Activated T-cell treated with anti-CD3 and anti-CD28 coated beads, Interleukin-2, amount 50 U/mL, for 72 hours (primary cell): Measurements from ENCODE around the gene TMEM63B. TPM values are rescaled to one million over a fixed set of nuclear protein-coding genes. Genes with fewer than 3 reads are reported as not detected.
A peak's percentile ranks its signal among the peaks of the same experiment; 100 is the strongest.

Source experiments
- ATAC-seq, 2 donors: fragments of 150-1000 bp; cut with Tn5 transposase; replicated peaks in 1 of 2; 2 replicates each; pipeline ENCODE4 v1.10.0; 2021; ENCODE audit warnings: moderate library complexity in 2 of 2, mild to moderate bottlenecking in 1 of 2
- DNase-seq, 2 donors: peaks; one replicate each; pipeline ENCODE4 v3.0.0; 2021 to 2022; ENCODE audit warnings: mixed read lengths in 1 of 2
- H3K27ac Mint-ChIP-seq: one replicate; pipeline ENCODE4 v1.8.0; 2022; ENCODE audit warnings: mild to moderate bottlenecking, moderate library complexity, mixed read lengths
- H3K27me3 Mint-ChIP-seq: one replicate; pipeline ENCODE4 v1.8.0; 2022; ENCODE audit warnings: low read depth, mixed read lengths
- H3K36me3 Mint-ChIP-seq, 2 donors: one replicate each; pipeline ENCODE4 v1.8.0; 2022; ENCODE audit warnings: mixed read lengths in 2 of 2, mild to moderate bottlenecking in 1 of 2; ENCODE audit not compliant: insufficient read depth in 2 of 2
- H3K4me1 Mint-ChIP-seq: one replicate; pipeline ENCODE4 v1.8.0; 2022; ENCODE audit warnings: low read depth, mixed read lengths
- H3K4me3 Mint-ChIP-seq, 2 donors: one replicate each; pipeline ENCODE4 v1.8.0; 2022; ENCODE audit warnings: mild to moderate bottlenecking in 2 of 2, mixed read lengths in 2 of 2, moderate library complexity in 2 of 2
- H3K9me3 Mint-ChIP-seq, 2 donors: one replicate each; pipeline ENCODE4 v1.8.0; 2022; ENCODE audit warnings: mixed read lengths in 2 of 2
- total RNA-seq, 2 donors: library from RNA; stranded (reverse); gene quantifications; one replicate each; pipeline ENCODE4 v1.2.3, GENCODE V29; 2022

Gene TMEM63B
- total RNA-seq, 2 donors from 2014 or later = 16.3 to 17.9 TPM

- DNase-seq (no peak), ATAC-seq (no peak)
- Mint-ChIP-seq H3K27ac (no peak overlapping the region), H3K4me3 (no peak overlapping the region), H3K36me3 (peaks cover 3% of the 10 kb centered on the region in 2 donors), H3K4me1 (no peaks in the 10 kb centered on the region), H3K9me3 (no peaks in the 10 kb centered on the region), H3K27me3 (no peaks in the 10 kb centered on the region)
These were observed 25.5 kb upstream of the TMEM63B start for GRCh38 chr6:44101832-44102231.

- Mint-ChIP-seq H3K27me3 (no peaks in the 10 kb centered on the region), H3K4me3 (no peak overlapping the region), H3K9me3 (no peaks in the 10 kb centered on the region), H3K36me3 (peaks cover 3% of the 10 kb centered on the region in 2 donors), H3K4me1 (no peaks in the 10 kb centered on the region), H3K27ac (no peak overlapping the region)
- ATAC-seq = no peak
- DNase-seq = no peak
These were observed 24.8 kb upstream of the TMEM63B start for GRCh38 chr6:44102527-44102926.

GRCh38 chr6:44104481-44105021 is 22.8 kb upstream of the TMEM63B start:
- DNase-seq = no peak
- Mint-ChIP-seq H3K9me3 (no peaks in the 10 kb centered on the region), H3K27me3 (no peaks in the 10 kb centered on the region), H3K36me3 (peaks cover 3 to 4% of the 10 kb centered on the region in 2 donors), H3K27ac (no peak overlapping the region), H3K4me1 (no peaks in the 10 kb centered on the region), H3K4me3 (no peak overlapping the region)
- no peak for ATAC-seq

- H3K36me3 Mint-ChIP-seq = peaks cover 3 to 7% of the 10 kb centered on the region in 2 donors
- H3K27ac Mint-ChIP-seq = no peak overlapping the region
- no peak overlapping the region for H3K4me3 Mint-ChIP-seq
- DNase-seq = no peak
- H3K4me1 Mint-ChIP-seq = no peaks in the 10 kb centered on the region
- H3K27me3 Mint-ChIP-seq = no peaks in the 10 kb centered on the region
- H3K9me3 Mint-ChIP-seq = no peaks in the 10 kb centered on the region
- ATAC-seq = no peak
These were observed 22.2 kb upstream of the TMEM63B start for GRCh38 chr6:44105146-44105545.

GRCh38 chr6:44105993-44106740 is 21.2 kb upstream of the TMEM63B start:
- Mint-ChIP-seq H3K27ac (no peak overlapping the region), H3K4me3 (no peak overlapping the region)
- no peak for DNase-seq

GRCh38 chr6:44107017-44107416 is 20.3 kb upstream of the TMEM63B start:
- H3K27me3 Mint-ChIP-seq = no peaks in the 10 kb centered on the region
- H3K4me3 Mint-ChIP-seq = no peak overlapping the region
- no peaks in the 10 kb centered on the region for H3K4me1 Mint-ChIP-seq
- no peaks in the 10 kb centered on the region for H3K9me3 Mint-ChIP-seq
- H3K36me3 Mint-ChIP-seq = peaks cover 9 to 10% of the 10 kb centered on the region in 2 donors
- ATAC-seq (no peak), DNase-seq (no peak)
- no peak overlapping the region for H3K27ac Mint-ChIP-seq

More at GRCh38 chr6:44105993-44106740, 21.2 kb upstream of the TMEM63B start:
- no peaks in the 10 kb centered on the region for H3K9me3 Mint-ChIP-seq
- no peaks in the 10 kb centered on the region for H3K27me3 Mint-ChIP-seq
- H3K36me3 Mint-ChIP-seq = peaks cover 6 to 8% of the 10 kb centered on the region in 2 donors
- no peak for ATAC-seq
- no peaks in the 10 kb centered on the region for H3K4me1 Mint-ChIP-seq

GRCh38 chr6:44108471-44108870 is 18.9 kb upstream of the TMEM63B start:
- Mint-ChIP-seq H3K4me1 (no peaks in the 10 kb centered on the region), H3K9me3 (no peaks in the 10 kb centered on the region), H3K4me3 (no peak overlapping the region), H3K27ac (no peak overlapping the region), H3K27me3 (no peaks in the 10 kb centered on the region), H3K36me3 (peaks cover 9 to 12% of the 10 kb centered on the region in 2 donors)
- ATAC-seq = no peak
- DNase-seq = no peak

GRCh38 chr6:44109212-44109611 is 18.1 kb upstream of the TMEM63B start:
- DNase-seq (no peak), ATAC-seq (no peak)
- Mint-ChIP-seq H3K4me1 (no peaks in the 10 kb centered on the region), H3K36me3 (peaks cover 9 to 14% of the 10 kb centered on the region in 2 donors), H3K9me3 (no peaks in the 10 kb centered on the region), H3K27me3 (no peaks in the 10 kb centered on the region), H3K27ac (no peak overlapping the region), H3K4me3 (no peak overlapping the region)

GRCh38 chr6:44110005-44110676 is 17.2 kb upstream of the TMEM63B start:
- no peak for DNase-seq
- ATAC-seq = no peak
- H3K27me3 Mint-ChIP-seq = no peaks in the 10 kb centered on the region
- H3K4me3 Mint-ChIP-seq = no peak overlapping the region
- peak overlapping the region; percentile 48 for H3K27ac Mint-ChIP-seq
- peaks cover 9 to 15% of the 10 kb centered on the region in 2 donors for H3K36me3 Mint-ChIP-seq
- H3K9me3 Mint-ChIP-seq = no peaks in the 10 kb centered on the region
- no peaks in the 10 kb centered on the region for H3K4me1 Mint-ChIP-seq

GRCh38 chr6:44110966-44111365 is 16.4 kb upstream of the TMEM63B start:
- no peaks in the 10 kb centered on the region for H3K27me3 Mint-ChIP-seq
- peaks cover 8 to 17% of the 10 kb centered on the region in 2 donors for H3K36me3 Mint-ChIP-seq
- no peaks in the 10 kb centered on the region for H3K9me3 Mint-ChIP-seq

GRCh38 chr6:44111434-44112417 is 15.6 kb upstream of the TMEM63B start:
- Mint-ChIP-seq H3K9me3 (no peaks in the 10 kb centered on the region), H3K27me3 (no peaks in the 10 kb centered on the region), H3K36me3 (peaks cover 6 to 17% of the 10 kb centered on the region in 2 donors), H3K4me1 (peaks cover 2% of the 10 kb centered on the region), H3K4me3 (no peak overlapping the region), H3K27ac (peak overlapping the region; percentile 4)
- DNase-seq (no peak), ATAC-seq (no peak)

More at GRCh38 chr6:44110966-44111365, 16.4 kb upstream of the TMEM63B start:
- Mint-ChIP-seq H3K4me1 (no peaks in the 10 kb centered on the region), H3K27ac (no peak overlapping the region), H3K4me3 (no peak overlapping the region)
- DNase-seq (no peak), ATAC-seq (no peak)

- no peak overlapping the region for H3K27ac Mint-ChIP-seq
- peaks cover 6 to 17% of the 10 kb centered on the region in 2 donors for H3K36me3 Mint-ChIP-seq
- no peaks in the 10 kb centered on the region for H3K27me3 Mint-ChIP-seq
- no peak for DNase-seq
- H3K4me3 Mint-ChIP-seq = no peak overlapping the region
- H3K9me3 Mint-ChIP-seq = no peaks in the 10 kb centered on the region
- no peak for ATAC-seq
- peaks cover 19% of the 10 kb centered on the region for H3K4me1 Mint-ChIP-seq
These were observed 13.9 kb upstream of the TMEM63B start for GRCh38 chr6:44113414-44113813.
